Measurements from ENCODE around the gene SLC39A11. TPM values are rescaled to one million over a fixed set of nuclear protein-coding genes. Genes with fewer than 3 reads are reported as not detected.
A peak's percentile ranks its signal among the peaks of the same experiment; 100 is the strongest.

The SLC39A11 gene
- total and polyA plus RNA-seq, 2 of the 13 experiments (the other 11 are each of a cell fraction or from before 2014, with no cell fraction given), result 17.2 to 31.5 TPM

GRCh38 chr17:73071066-73071999, 21.2 kb downstream of the SLC39A11 start (continued):
- TF ChIP-seq ZNF230 (CRISPR knock-in tag; IDR thresholded peaks at IDR 0.05) (peak; percentile 62; the same call in 1 of the 2 replicates), CEBPB (IDR thresholded peaks at IDR 0.05; ENCODE audit: borderline replicate concordance, low read depth, low read length) (peak; percentile 88), MTA1 (CRISPR knock-in tag; IDR thresholded peaks at IDR 0.05; ENCODE audit: borderline replicate concordance) (no peak), ZNF292 (CRISPR knock-in tag; IDR thresholded peaks at IDR 0.05; ENCODE audit: borderline replicate concordance, low read depth) (0 out of 2 replicates have a peak, but pooled peaks have one; percentile 19), ZBTB33 (CRISPR knock-in tag; IDR thresholded peaks at IDR 0.05) (peak; percentile 52; the same call in 1 of the 2 replicates), FOXK1 (CRISPR knock-in tag; IDR thresholded peaks at IDR 0.05; ENCODE audit: borderline replicate concordance, low read depth) (peak; percentile 46; the same call in 1 of the 2 replicates), GATAD2A (CRISPR knock-in tag; IDR thresholded peaks at IDR 0.05) (peak; percentile 70), ZFX (CRISPR knock-in tag; IDR thresholded peaks at IDR 0.05; ENCODE audit: low read depth) (0 out of 2 replicates have a peak, but pooled peaks have one; percentile 9), ZNF777 (CRISPR knock-in tag; IDR thresholded peaks at IDR 0.05) (no peak), CREB3 (CRISPR knock-in tag; IDR thresholded peaks at IDR 0.05) (no peak), TEAD3 (CRISPR knock-in tag; optimal IDR thresholded peaks at IDR 0.05; ENCODE audit: borderline replicate concordance) (peak; percentile 79), KDM4B (CRISPR knock-in tag; IDR thresholded peaks at IDR 0.05) (no peak), SALL1 (CRISPR knock-in tag; IDR thresholded peaks at IDR 0.05) (peak; percentile 48), MAZ (IDR thresholded peaks at IDR 0.05; ENCODE audit: borderline replicate concordance, low read depth, low read length) (no peak), MAZ (CRISPR knock-in tag; IDR thresholded peaks at IDR 0.05; ENCODE audit: low read depth) (0 out of 2 replicates have a peak, but pooled peaks have one; percentile 25), FOSL2 (CRISPR knock-in tag; IDR thresholded peaks at IDR 0.05) (peak; percentile 20; the same call in 1 of the 2 replicates), HES4 (CRISPR knock-in tag; IDR thresholded peaks at IDR 0.05; ENCODE audit: borderline replicate concordance) (no peak), NCOR1 (IDR thresholded peaks at IDR 0.05; ENCODE audit: borderline replicate concordance, low read length) (peak; percentile 44; the same call in 1 of the 2 replicates), PAXIP1 (CRISPR knock-in tag; conservative IDR thresholded peaks at IDR 0.05) (0 out of 2 replicates have a peak, but pooled peaks have one; percentile 17), ZNF12 (CRISPR knock-in tag; IDR thresholded peaks at IDR 0.05) (0 out of 2 replicates have a peak, but pooled peaks have one; percentile 18)

Data from HepG2 (cell line).